Activated CD4-positive, alpha-beta T cell treated with anti-CD3 and anti-CD28 coated beads, Interleukin-2, amount 10 ng/mL, durations not matched to agents 24 days and 14 days (primary cell): ENCODE data around the gene GID8. TPM values are rescaled to one million over a fixed set of nuclear protein-coding genes. Genes with fewer than 3 reads are reported as not detected.
"Not testable (repeated sequence)": the region's sequence is repeated elsewhere in the genome, so short reads cannot be mapped to it uniquely, and the experiment has no call there.

Experiments
- DNase-seq: peaks from one replicate; pipeline ENCODE4 v3.0.0; 2022
- H3K27ac Mint-ChIP-seq: one replicate; pipeline ENCODE4 v1.8.0; 2022; ENCODE audit warnings: mild to moderate bottlenecking, mixed read lengths
- H3K27me3 Mint-ChIP-seq: one replicate; pipeline ENCODE4 v1.8.0; 2022; ENCODE audit warnings: mixed read lengths
- H3K36me3 Mint-ChIP-seq: one replicate; pipeline ENCODE4 v1.8.0; 2022; ENCODE audit warnings: low read depth, mild to moderate bottlenecking, mixed read lengths
- H3K4me1 Mint-ChIP-seq: one replicate; pipeline ENCODE4 v1.8.0; 2021; ENCODE audit warnings: mixed read lengths
- H3K4me3 Mint-ChIP-seq: one replicate; pipeline ENCODE4 v1.8.0; 2022; ENCODE audit warnings: mild to moderate bottlenecking, moderate library complexity, mixed read lengths
- H3K9me3 Mint-ChIP-seq: one replicate; pipeline ENCODE4 v1.8.0; 2021; ENCODE audit warnings: mixed read lengths
- intact Hi-C: fragments of 100-400 bp; cut with micrococcal nuclease; formaldehyde crosslinking; loops from one replicate; pipeline ENCODE4 v1.15.1; 2023
- total RNA-seq: library from RNA; stranded (reverse); gene quantifications from 2 replicates; pipeline ENCODE4 v1.2.3, GENCODE V29; 2022

GID8 gene
- total RNA-seq, 1 donor from 2014 or later: 50.0 TPM

- no peak for DNase-seq
- H3K36me3 Mint-ChIP-seq: no peaks in the 10 kb centered on the region
- H3K9me3 Mint-ChIP-seq: no peaks in the 10 kb centered on the region
- intact Hi-C loops: no loop called here
- peaks cover 11% of the 10 kb centered on the region for H3K4me1 Mint-ChIP-seq
- peak overlapping the region; percentile 41 for H3K27ac Mint-ChIP-seq
- H3K4me3 Mint-ChIP-seq: no peak overlapping the region
- H3K27me3 Mint-ChIP-seq: no peaks in the 10 kb centered on the region
Measured at GRCh38 chr20:62957136-62958117, 19.5 kb downstream of the GID8 start.

- no peaks in the 10 kb centered on the region for H3K27me3 Mint-ChIP-seq
- no peak overlapping the region for H3K4me3 Mint-ChIP-seq
- DNase-seq: no peak
- peaks cover 9% of the 10 kb centered on the region for H3K4me1 Mint-ChIP-seq
- intact Hi-C loops: no loop called here
- H3K27ac Mint-ChIP-seq: no peak overlapping the region
- no peaks in the 10 kb centered on the region for H3K36me3 Mint-ChIP-seq
- H3K9me3 Mint-ChIP-seq: no peaks in the 10 kb centered on the region
Measured at GRCh38 chr20:62958388-62959100, 20.6 kb downstream of the GID8 start.

GRCh38 chr20:62959101-62959971 lies 21.4 kb downstream of the GID8 start:
- H3K36me3 Mint-ChIP-seq: no peaks in the 10 kb centered on the region
- no peaks in the 10 kb centered on the region for H3K9me3 Mint-ChIP-seq
- H3K27ac Mint-ChIP-seq: no peak overlapping the region
- H3K4me3 Mint-ChIP-seq: no peak overlapping the region
- intact Hi-C loops: no loop called here
- peaks cover 3% of the 10 kb centered on the region for H3K4me1 Mint-ChIP-seq
- DNase-seq: no peak
- H3K27me3 Mint-ChIP-seq: no peaks in the 10 kb centered on the region

GRCh38 chr20:62959998-62960436 lies 22.1 kb downstream of the GID8 start:
- Mint-ChIP-seq H3K9me3 (no peaks in the 10 kb centered on the region), H3K27ac (no peak overlapping the region), H3K36me3 (no peaks in the 10 kb centered on the region), H3K27me3 (no peaks in the 10 kb centered on the region), H3K4me3 (no peak overlapping the region), H3K4me1 (no peaks in the 10 kb centered on the region)
- no peak for DNase-seq
- intact Hi-C loops: no loop called here

- H3K4me3 Mint-ChIP-seq, DNase-seq, intact Hi-C loops, H3K36me3 Mint-ChIP-seq, H3K27me3 Mint-ChIP-seq, H3K4me1 Mint-ChIP-seq, H3K27ac Mint-ChIP-seq, H3K9me3 Mint-ChIP-seq: not testable (repeated sequence)
Measured at GRCh38 chr20:62960446-62961309, 22.7 kb downstream of the GID8 start.

- Mint-ChIP-seq H3K9me3 (no peaks in the 10 kb centered on the region), H3K27me3 (no peaks in the 10 kb centered on the region), H3K36me3 (peaks cover 1% of the 10 kb centered on the region), H3K4me3 (no peak overlapping the region), H3K4me1 (no peaks in the 10 kb centered on the region), H3K27ac (no peak overlapping the region)
- no peak for DNase-seq
- intact Hi-C loops: no loop called here
Measured at GRCh38 chr20:62961310-62961783, 23.4 kb downstream of the GID8 start.

GRCh38 chr20:62961799-62962198 lies 23.9 kb downstream of the GID8 start:
- intact Hi-C loops: no loop called here
- no peak overlapping the region for H3K4me3 Mint-ChIP-seq
- no peak for DNase-seq
- no peaks in the 10 kb centered on the region for H3K9me3 Mint-ChIP-seq
- peaks cover 1% of the 10 kb centered on the region for H3K36me3 Mint-ChIP-seq
- H3K27ac Mint-ChIP-seq: no peak overlapping the region
- no peaks in the 10 kb centered on the region for H3K27me3 Mint-ChIP-seq
- H3K4me1 Mint-ChIP-seq: no peaks in the 10 kb centered on the region

GRCh38 chr20:62962221-62962879 lies 24.4 kb downstream of the GID8 start:
- intact Hi-C loops: no loop called here
- H3K4me3 Mint-ChIP-seq: no peak overlapping the region
- no peaks in the 10 kb centered on the region for H3K4me1 Mint-ChIP-seq
- no peaks in the 10 kb centered on the region for H3K9me3 Mint-ChIP-seq
- H3K27ac Mint-ChIP-seq: no peak overlapping the region
- H3K36me3 Mint-ChIP-seq: peaks cover 1% of the 10 kb centered on the region
- no peak for DNase-seq
- no peaks in the 10 kb centered on the region for H3K27me3 Mint-ChIP-seq

GRCh38 chr20:62962891-62963613 lies 25.1 kb downstream of the GID8 start:
- H3K27me3 Mint-ChIP-seq: no peaks in the 10 kb centered on the region
- peaks cover 1% of the 10 kb centered on the region for H3K36me3 Mint-ChIP-seq
- DNase-seq: no peak
- H3K27ac Mint-ChIP-seq: no peak overlapping the region
- no peaks in the 10 kb centered on the region for H3K4me1 Mint-ChIP-seq
- no peaks in the 10 kb centered on the region for H3K9me3 Mint-ChIP-seq
- intact Hi-C loops: no loop called here
- no peak overlapping the region for H3K4me3 Mint-ChIP-seq

- DNase-seq: no peak
- H3K9me3 Mint-ChIP-seq: no peaks in the 10 kb centered on the region
- H3K36me3 Mint-ChIP-seq: peaks cover 1% of the 10 kb centered on the region
- intact Hi-C loops: no loop called here
- H3K27ac Mint-ChIP-seq: no peak overlapping the region
- H3K27me3 Mint-ChIP-seq: no peaks in the 10 kb centered on the region
- no peaks in the 10 kb centered on the region for H3K4me1 Mint-ChIP-seq
- no peak overlapping the region for H3K4me3 Mint-ChIP-seq
Measured at GRCh38 chr20:62963614-62964397, 25.9 kb downstream of the GID8 start.

GRCh38 chr20:62964700-62965099 lies 26.8 kb downstream of the GID8 start:
- H3K27me3 Mint-ChIP-seq: no peaks in the 10 kb centered on the region
- H3K4me1 Mint-ChIP-seq: no peaks in the 10 kb centered on the region
- DNase-seq: no peak
- intact Hi-C loops: no loop called here
- no peaks in the 10 kb centered on the region for H3K9me3 Mint-ChIP-seq
- peaks cover 1% of the 10 kb centered on the region for H3K36me3 Mint-ChIP-seq
- H3K27ac Mint-ChIP-seq: no peak overlapping the region
- no peak overlapping the region for H3K4me3 Mint-ChIP-seq
